GM19372 (cell line): Measurements from ENCODE around the gene YIF1B.
"Not testable (repeated sequence)": the region's sequence is repeated elsewhere in the genome, so short reads cannot be mapped to it uniquely, and the experiment has no call there.

Experiments
- ATAC-seq: cut with Tn5 transposase; IDR thresholded peaks from one replicate; pipeline ENCODE4 v1.9.1; 2021; ENCODE audit warnings: mild to moderate bottlenecking, low read depth, moderate library complexity; ENCODE audit not compliant: unreplicated experiment

Gene YIF1B

DNA sequence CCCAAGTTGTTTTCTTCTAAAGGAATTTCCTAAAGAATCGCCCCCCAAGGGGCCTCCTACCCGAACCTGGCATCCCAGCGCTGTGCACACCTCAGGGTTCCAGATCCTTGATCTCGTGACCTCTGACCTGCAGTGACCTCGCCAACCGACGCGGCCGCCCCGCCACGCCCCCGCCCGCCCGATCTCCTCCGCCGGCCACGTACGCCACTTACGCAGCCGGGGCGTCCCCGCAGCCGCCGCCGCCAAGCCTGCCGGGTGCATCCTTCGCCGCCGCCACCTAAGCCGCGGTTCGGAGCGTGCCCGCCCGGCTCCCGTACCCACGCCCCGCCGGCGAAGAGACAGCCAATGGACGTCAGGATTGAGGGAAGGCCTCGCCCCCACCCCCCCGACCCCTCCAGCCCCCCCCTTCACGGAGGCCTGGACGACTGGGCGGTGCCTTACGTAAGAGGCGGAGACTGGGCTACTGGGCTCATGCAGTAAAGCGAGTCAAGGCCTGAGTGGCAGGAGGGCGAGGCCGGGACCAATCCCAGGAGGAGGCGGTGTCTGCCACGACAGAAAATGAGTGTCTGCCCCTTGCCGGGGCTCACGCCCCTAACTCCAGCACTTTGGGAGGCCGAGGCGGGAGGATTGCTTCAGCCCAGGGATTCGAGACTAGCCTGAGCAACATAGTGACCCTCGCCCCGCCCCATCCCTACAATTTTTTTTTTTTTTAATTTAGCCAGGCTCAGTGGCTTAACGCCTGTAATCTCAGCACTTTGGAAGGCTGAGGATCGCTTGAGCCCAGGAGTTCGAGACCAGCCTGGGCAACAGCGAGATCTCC, at the start of gene YIF1B:
Gene YIF1B (minus strand): TSS at position 291 of the 820 bp plus-strand sequence. CDS start 30 bp downstream, at position 261.
- ATAC-seq = peak; percentile 89

DNA sequence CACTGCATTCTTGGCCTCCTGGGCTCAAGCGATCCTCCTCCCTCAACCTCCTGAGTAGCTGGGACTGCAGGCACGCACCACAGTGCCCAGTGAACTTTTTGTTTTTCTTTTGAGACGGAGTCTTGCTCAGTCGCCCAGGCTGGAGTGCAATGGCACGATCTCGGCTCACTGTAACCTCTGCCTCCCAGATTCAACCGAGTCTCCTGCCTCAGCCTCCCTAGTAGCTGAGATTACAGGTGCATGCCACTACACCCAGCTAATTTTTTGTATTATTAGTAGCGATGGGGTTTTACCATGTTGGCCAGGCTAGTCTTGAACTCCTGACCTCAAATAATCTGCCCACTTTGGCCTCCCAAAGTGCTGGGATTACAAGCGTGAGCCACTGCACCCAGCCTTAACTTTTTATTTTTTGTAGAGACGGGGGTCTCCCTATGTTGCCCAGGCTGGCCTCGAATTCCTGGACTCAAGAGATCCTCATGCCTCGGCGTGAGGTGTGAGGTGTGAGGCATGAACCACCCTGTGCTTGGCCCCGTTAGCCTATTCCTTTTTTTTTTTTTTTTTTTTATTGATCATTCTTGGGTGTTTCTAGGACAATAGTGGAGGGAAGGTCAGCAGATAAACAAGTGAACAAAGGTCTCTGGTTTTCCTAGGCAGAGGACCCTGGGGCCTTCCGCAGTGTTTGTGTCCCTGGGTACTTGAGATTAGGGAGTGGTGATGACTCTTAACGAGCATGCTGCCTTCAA, 47.4 kb upstream of the YIF1B start:
- not testable (repeated sequence) for ATAC-seq

DNA sequence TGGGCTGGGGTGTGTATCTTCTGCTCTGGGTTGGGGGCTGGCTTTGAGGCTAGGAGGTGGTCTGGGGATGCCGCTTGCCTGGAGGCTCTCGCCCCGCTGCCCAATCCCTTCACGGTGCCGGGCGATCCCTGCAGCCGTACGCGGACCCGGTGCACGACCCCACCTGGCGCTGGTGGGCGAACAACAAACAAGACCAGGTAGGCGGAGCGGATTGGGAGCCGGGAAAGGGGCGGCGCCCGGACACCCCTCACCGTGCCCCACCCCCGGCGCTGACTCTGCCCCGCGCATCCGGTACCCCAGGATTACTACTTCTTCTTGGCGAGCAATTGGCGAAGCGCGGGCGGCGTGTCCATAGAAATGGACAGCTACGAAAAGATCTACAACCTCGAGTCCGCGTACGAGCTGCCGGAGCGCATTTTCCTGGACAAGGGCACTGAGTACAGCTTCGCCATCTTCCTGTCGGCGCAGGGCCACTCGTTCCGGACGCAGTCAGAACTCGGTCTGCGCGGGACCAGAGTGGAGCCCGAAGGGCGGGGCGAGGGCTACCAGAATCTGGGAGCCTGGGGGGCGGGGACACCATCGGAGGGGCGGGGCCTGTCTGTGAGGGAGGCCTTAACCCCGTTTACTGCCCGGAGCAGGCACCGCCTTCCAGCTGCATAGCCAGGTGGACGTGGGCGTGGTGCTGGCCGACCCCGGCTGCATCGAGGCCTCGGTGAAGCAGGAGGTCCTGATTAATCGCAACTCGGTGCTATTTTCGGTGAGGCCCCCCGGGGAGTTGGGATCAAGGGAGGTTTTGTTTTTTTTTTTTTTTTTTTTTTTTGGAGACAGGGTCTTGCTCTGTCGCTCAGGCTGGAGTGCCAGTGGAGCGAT, 46.6 kb upstream of the YIF1B start:
- no peak for ATAC-seq

GRCh38 chr19:38361633-38362075, 45.9 kb upstream of the YIF1B start:
- no peak for ATAC-seq

- no peak for ATAC-seq
These were observed 45.3 kb upstream of the YIF1B start for GRCh38 chr19:38360839-38361631.

DNA sequence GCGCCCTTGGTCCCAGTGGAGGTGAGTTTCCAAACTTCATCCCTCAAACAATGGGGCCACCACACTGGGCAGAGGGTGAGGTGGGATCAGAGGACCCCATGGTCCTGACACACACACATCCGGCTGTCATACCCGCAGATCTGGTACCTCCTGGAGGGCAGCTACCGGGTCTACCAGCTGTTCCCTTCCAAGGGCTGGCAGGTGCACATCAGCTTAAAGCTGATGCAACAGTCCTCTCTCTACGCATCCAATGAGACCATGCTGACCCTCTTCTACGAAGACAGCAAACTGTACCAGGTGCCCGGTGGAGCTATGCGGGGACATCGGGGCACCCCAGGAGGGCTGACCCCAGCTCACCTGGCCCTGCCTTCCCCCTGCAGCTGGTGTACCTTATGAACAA, 44.6 kb upstream of the YIF1B start:
- no peak for ATAC-seq

DNA sequence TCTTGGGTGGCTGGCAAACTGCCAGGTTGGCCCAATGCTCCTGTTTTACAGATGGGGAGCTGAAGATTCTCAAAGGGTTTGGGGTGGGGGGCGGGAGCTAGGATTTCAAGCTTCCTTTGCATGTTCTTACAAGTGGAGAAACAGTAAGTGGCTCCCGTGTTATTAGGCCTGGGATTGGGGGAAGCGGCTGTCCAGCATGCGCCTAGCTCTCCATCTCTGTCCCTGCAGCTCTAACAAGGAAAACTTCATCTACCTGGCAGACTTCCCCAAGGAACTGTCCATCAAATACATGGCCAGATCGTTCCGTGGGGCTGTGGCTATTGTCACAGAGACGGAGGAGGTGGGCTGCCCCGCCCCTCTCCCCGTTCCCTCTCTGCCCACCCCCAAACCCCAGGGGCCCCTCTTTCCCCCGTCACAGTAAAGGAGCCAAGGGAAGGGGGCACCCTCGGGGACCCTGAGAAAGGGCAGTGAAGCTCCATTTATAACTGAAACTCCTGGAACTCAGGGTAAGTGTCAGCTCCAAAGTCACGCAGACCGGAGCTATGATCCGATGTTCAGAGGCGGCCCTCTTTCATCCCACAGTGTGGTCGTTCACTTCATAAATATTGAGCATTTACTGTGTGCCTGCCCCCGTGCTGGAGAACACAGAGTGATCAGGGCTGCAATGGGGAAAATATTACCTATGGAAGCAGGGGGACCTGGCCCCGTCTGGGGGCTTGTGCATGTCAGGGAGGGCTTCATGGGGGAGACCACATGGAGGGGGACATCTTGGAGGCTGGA, 43.7 kb upstream of the YIF1B start:
- no peak for ATAC-seq

DNA sequence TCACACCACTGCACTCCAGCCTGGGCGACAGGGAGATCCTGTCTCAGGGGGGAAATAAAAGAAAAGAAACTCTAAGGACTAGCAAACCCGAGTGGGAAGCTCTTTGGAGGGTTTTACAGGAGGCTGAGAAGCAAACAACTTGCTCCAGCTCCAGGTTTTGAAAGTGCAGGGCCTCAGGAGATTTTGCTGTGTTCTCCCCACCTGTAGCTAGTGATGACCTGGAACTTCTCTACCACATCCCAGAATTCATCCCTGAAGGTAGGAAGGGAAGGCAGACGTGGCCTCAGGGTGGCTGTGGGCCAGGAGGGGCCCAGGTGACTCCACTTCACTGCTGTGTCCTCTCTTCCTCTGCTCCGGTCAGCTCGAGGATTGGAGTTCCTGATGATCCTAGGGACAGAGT, 42.3 kb upstream of the YIF1B start:
- no peak for ATAC-seq

GRCh38 chr19:38355728-38356725, 40.3 kb upstream of the YIF1B start:
- no peak for ATAC-seq

GRCh38 chr19:38352611-38353010, 36.9 kb upstream of the YIF1B start:
- ATAC-seq = no peak

DNA sequence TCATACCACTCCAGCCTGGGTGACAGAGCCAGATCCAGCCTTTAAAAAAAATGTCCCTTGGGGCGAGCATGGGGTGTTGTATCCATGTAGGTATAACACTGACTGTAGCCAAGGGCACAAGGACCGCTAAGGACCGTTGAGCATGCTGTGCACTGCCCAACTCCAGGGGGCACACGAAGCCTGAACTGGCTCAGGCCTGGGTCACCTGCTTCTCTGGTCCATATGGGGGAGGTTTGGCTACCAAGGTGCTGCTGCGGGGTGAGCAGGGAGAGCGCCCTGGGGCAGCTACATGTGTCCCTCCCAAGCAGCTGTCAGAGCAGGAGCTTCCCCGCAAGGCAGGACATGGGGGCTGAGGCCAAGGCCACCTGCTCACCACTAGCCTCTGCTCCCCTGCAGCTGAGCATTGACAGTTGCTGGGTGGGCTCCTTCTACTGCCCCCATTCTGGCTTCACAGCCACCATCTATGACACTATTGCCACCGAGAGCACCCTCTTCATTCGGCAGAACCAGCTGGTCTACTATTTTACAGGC, 36.2 kb upstream of the YIF1B start:
- ATAC-seq = no peak

DNA sequence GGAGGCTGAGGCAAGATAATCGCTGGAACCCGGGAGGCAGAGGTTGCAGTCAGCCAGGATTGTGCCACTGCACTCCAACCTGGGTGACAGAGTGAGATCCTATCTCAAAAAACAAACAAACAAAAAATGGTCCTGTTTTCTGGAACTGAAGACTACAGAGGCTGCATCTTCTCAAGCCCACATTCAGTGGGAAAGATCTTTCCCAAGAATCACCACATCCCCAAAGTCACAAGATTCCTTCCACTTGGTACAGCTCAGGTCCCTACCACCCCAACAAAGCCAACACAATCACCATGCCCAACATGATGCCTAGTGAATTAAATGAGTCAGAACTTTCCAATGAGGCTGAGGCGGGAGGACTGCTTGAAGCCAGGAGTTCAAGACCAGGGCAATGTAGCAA, 35.1 kb upstream of the YIF1B start:
- ATAC-seq = no peak

- ATAC-seq = no peak
These were observed 31.1 kb upstream of the YIF1B start for GRCh38 chr19:38346837-38347236.

GRCh38 chr19:38340927-38341326, 25.2 kb upstream of the YIF1B start:
- ATAC-seq = no peak

DNA sequence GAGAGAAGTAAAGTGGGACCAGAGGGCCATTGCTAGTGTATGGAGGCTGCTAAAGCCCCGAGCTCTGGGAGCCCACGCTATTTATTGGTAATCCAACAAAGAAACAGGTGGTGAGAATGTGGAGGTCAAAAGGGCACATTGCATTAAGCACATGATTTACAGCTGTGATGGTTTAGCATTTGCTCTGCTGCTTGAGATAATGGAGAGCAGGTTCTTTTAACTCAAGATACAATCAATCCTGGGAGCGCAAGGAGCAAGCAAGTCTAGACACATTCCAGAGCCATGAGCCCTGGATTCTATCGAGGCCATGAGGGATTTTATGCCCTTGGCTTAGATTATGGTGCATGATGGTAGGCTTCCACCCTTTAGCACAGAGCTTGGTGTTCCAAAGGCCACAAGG, 23.3 kb upstream of the YIF1B start:
- ATAC-seq = not testable (repeated sequence)

DNA sequence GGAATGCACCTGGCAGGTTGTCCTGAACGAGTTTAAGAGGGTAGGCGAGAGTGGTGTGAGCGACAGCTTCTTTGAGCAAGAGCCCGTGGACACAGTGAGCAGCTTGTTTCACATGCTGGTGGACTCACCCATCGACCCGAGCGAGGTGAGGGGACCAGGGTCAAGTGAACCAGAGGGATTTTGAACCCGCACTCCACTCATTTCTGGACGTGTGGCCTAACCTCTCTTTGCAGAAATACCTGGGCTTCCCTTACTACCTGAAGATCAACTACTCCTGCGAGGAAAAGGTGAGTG, 21.6 kb upstream of the YIF1B start:
- ATAC-seq = no peak

GRCh38 chr19:38336638-38337359, 21.1 kb upstream of the YIF1B start:
- peak; percentile 42 for ATAC-seq
